HFF-Myc (cell line): ENCODE data around the gene ANTKMT.

ENCODE experiments used
- DNase-seq: peaks from one replicate; pipeline ENCODE4 v3.0.0-alpha.2; 2011; ENCODE audit warnings: low read depth; ENCODE audit errors: extremely low read depth
- H3K4me3 ChIP-seq: replicated peaks from 2 replicates; pipeline ENCODE4 v1.5.1; 2011; ENCODE audit warnings: low read depth, mild to moderate bottlenecking, control low read depth, low read length
- TF ChIP-seq, protein P1 (sequence below): IDR thresholded peaks from 2 replicates; pipeline ENCODE4 v1.5.1; 2012; ENCODE audit warnings: mild to moderate bottlenecking, low read depth, low read length, control low read depth; ENCODE audit errors: missing control alignments

The ANTKMT gene

GRCh38 chr16:674968-675883 is 45.7 kb upstream of the ANTKMT start, which contains the start of gene RHBDL1:
RHBDL1 (plus strand) TSS chr16:675671; CDS start chr16:675791, 120 bp downstream.
- TF ChIP-seq, protein P1, sequence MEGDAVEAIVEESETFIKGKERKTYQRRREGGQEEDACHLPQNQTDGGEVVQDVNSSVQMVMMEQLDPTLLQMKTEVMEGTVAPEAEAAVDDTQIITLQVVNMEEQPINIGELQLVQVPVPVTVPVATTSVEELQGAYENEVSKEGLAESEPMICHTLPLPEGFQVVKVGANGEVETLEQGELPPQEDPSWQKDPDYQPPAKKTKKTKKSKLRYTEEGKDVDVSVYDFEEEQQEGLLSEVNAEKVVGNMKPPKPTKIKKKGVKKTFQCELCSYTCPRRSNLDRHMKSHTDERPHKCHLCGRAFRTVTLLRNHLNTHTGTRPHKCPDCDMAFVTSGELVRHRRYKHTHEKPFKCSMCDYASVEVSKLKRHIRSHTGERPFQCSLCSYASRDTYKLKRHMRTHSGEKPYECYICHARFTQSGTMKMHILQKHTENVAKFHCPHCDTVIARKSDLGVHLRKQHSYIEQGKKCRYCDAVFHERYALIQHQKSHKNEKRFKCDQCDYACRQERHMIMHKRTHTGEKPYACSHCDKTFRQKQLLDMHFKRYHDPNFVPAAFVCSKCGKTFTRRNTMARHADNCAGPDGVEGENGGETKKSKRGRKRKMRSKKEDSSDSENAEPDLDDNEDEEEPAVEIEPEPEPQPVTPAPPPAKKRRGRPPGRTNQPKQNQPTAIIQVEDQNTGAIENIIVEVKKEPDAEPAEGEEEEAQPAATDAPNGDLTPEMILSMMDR = no peak
- H3K4me3 ChIP-seq = peak within 1 kb of the TSS; percentile 20; the same call in 1 of the 2 replicates
- DNase-seq = no peak

GRCh38 chr16:675884-676564 is 44.9 kb upstream of the ANTKMT start:
- TF ChIP-seq, protein P1 = no peak
- DNase-seq = no peak
- no peak overlapping the region; the same call in 1 of the 2 replicates for H3K4me3 ChIP-seq

- TF ChIP-seq, protein P1 = no peak
- no peak for DNase-seq
- H3K4me3 ChIP-seq = no peak overlapping the region
Observed at GRCh38 chr16:676565-676902, 44.4 kb upstream of the ANTKMT start.

DNA sequence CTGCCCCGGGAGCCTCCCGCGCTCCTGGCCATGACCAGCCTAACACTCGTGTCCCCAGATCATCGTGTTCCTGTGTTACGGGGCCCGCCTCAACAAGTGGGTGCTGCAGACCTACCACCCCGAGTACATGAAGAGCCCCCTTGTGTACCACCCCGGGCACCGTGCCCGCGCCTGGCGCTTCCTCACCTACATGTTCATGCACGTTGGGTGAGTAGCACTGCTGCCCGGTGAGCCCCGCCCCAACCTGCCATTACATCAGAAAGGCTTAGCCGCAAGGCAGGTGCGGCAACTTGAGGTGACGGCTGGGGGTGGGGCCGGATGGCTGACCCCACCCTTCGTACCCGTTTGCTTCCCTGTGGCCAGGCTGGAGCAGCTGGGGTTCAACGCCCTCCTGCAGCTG is 44.0 kb upstream of the ANTKMT start:
- H3K4me3 ChIP-seq = no peak overlapping the region
- no peak for DNase-seq
- TF ChIP-seq, protein P1 = no peak

GRCh38 chr16:677316-678190 is 43.4 kb upstream of the ANTKMT start:
- DNase-seq = no peak
- TF ChIP-seq, protein P1 = no peak
- H3K4me3 ChIP-seq = no peak overlapping the region

GRCh38 chr16:678209-678857 is 42.6 kb upstream of the ANTKMT start:
- TF ChIP-seq, protein P1 = no peak
- H3K4me3 ChIP-seq = no peak overlapping the region
- no peak for DNase-seq
